ENCODE results near the gene TOMM6.

- no peak for TF ChIP-seq CTCF (IDR thresholded peaks at IDR 0.05; ENCODE audit: insufficient read depth, low read length, poor library complexity, severe bottlenecking)
- no peak for TF ChIP-seq EZH2phosphoT487 (conservative IDR thresholded peaks at IDR 0.05; ENCODE audit: low read length)
Measured at GRCh38 chr6:41790045-41790444, 2.6 kb downstream of the TOMM6 start.

Data from SU-DHL-6 (cell line).